ENCODE results near the gene HSD17B11.
"Not testable (repeated sequence)": the region's sequence is repeated elsewhere in the genome, so short reads cannot be mapped to it uniquely, and the experiment has no call there.

Gene HSD17B11

GRCh38 chr4:87406462-87406861, 15.5 kb upstream of the HSD17B11 start:
- DNase-seq: no peak
- Histone ChIP-seq H3K9me3 (ENCODE audit: control insufficient read depth, low read length) (no peaks in the 10 kb centered on the region), H2BK120ac (ENCODE audit: low read depth, low read length) (no peak overlapping the region), H4K91ac (ENCODE audit: low read length) (no peak overlapping the region), H3K14ac (ENCODE audit: low read length in 2 of 2) (no peak overlapping the region), H3K27ac (ENCODE audit: low read length, poor library complexity, severe bottlenecking) (no peak overlapping the region), H2BK5ac (ENCODE audit: low read depth, low read length, poor library complexity, severe bottlenecking) (no peak overlapping the region), H3K4me2 (ENCODE audit: low read length, poor library complexity, severe bottlenecking) (no peak overlapping the region), H3K23ac (ENCODE audit: low read length in 2 of 2) (no peak overlapping the region), H3K9ac (ENCODE audit: low read length) (no peak overlapping the region), H2BK12ac (ENCODE audit: low read length in 2 of 2) (peak overlapping the region in 1 of 2 experiments; percentile 66), H3K27me3 (ENCODE audit: control insufficient read depth in 1 of 2, insufficient read depth in 1 of 2, low read length in 2 of 2) (peaks cover 0 to 3% of the 10 kb centered on the region in 2 experiments), H3K79me1 (replicated peaks; ENCODE audit: low read length, poor library complexity, severe bottlenecking) (no peaks in the 10 kb centered on the region), H3K4me1 (ENCODE audit: control insufficient read depth, insufficient read depth, low read depth, low read length) (no peaks in the 10 kb centered on the region), H2BK15ac (ENCODE audit: low read depth, poor library complexity, severe bottlenecking) (no peak overlapping the region), H3K4ac (ENCODE audit: low read depth in 1 of 2, low read length in 2 of 2) (no peak overlapping the region), H4K8ac (ENCODE audit: low read length) (no peak overlapping the region), H2AK5ac (ENCODE audit: low read length, severe bottlenecking) (no peak overlapping the region), H3K36me3 (ENCODE audit: control insufficient read depth in 1 of 2, insufficient read depth in 2 of 2, low read depth in 1 of 2, low read length in 2 of 2) (no peaks in the 10 kb centered on the region), H3K18ac (ENCODE audit: low read depth in 1 of 2, low read length in 2 of 2) (no peak overlapping the region), H3K4me3 (ENCODE audit: insufficient read depth in 1 of 2, low read depth in 1 of 2, low read length in 2 of 2) (no peak overlapping the region), H2AFZ (ENCODE audit: low read depth, low read length) (no peak overlapping the region)
- WGBS: 94% methylated on average over 6 of the region's 6 CpGs

- Histone ChIP-seq H2BK15ac (ENCODE audit: low read depth, poor library complexity, severe bottlenecking) (no peak overlapping the region), H2AK5ac (ENCODE audit: low read length, severe bottlenecking) (no peak overlapping the region), H3K4me1 (ENCODE audit: control insufficient read depth, insufficient read depth, low read depth, low read length) (no peaks in the 10 kb centered on the region), H4K91ac (ENCODE audit: low read length) (no peak overlapping the region), H3K4me3 (ENCODE audit: insufficient read depth in 1 of 2, low read depth in 1 of 2, low read length in 2 of 2) (no peak overlapping the region), H2AFZ (ENCODE audit: low read depth, low read length) (no peak overlapping the region), H3K27ac (ENCODE audit: low read length, poor library complexity, severe bottlenecking) (no peak overlapping the region), H3K79me1 (replicated peaks; ENCODE audit: low read length, poor library complexity, severe bottlenecking) (no peaks in the 10 kb centered on the region), H2BK120ac (ENCODE audit: low read depth, low read length) (no peak overlapping the region), H4K8ac (ENCODE audit: low read length) (no peak overlapping the region), H2BK5ac (ENCODE audit: low read depth, low read length, poor library complexity, severe bottlenecking) (no peak overlapping the region), H3K9ac (ENCODE audit: low read length) (no peak overlapping the region), H2BK12ac (ENCODE audit: low read length in 2 of 2) (no peak overlapping the region), H3K9me3 (ENCODE audit: control insufficient read depth, low read length) (no peaks in the 10 kb centered on the region), H3K18ac (ENCODE audit: low read depth in 1 of 2, low read length in 2 of 2) (no peak overlapping the region), H3K27me3 (ENCODE audit: control insufficient read depth in 1 of 2, insufficient read depth in 1 of 2, low read length in 2 of 2) (peaks cover 0 to 3% of the 10 kb centered on the region in 2 experiments), H3K4ac (ENCODE audit: low read depth in 1 of 2, low read length in 2 of 2) (no peak overlapping the region), H3K23ac (ENCODE audit: low read length in 2 of 2) (no peak overlapping the region), H3K36me3 (ENCODE audit: control insufficient read depth in 1 of 2, insufficient read depth in 2 of 2, low read depth in 1 of 2, low read length in 2 of 2) (no peaks in the 10 kb centered on the region), H3K14ac (ENCODE audit: low read length in 2 of 2) (no peak overlapping the region), H3K4me2 (ENCODE audit: low read length, poor library complexity, severe bottlenecking) (no peak overlapping the region)
- 97% methylated on average over 4 of the region's 5 CpGs for WGBS
- DNase-seq: no peak
Observed at GRCh38 chr4:87405211-87405820, 14.3 kb upstream of the HSD17B11 start.

GRCh38 chr4:87403732-87404131, 12.7 kb upstream of the HSD17B11 start:
- not testable (repeated sequence) for H3K14ac ChIP-seq (ENCODE audit: low read length in 2 of 2); H3K36me3 ChIP-seq (ENCODE audit: control insufficient read depth in 1 of 2, insufficient read depth in 2 of 2, low read depth in 1 of 2, low read length in 2 of 2); H3K9ac ChIP-seq (ENCODE audit: low read length); H3K79me1 ChIP-seq (replicated peaks; ENCODE audit: low read length, poor library complexity, severe bottlenecking); H2BK120ac ChIP-seq (ENCODE audit: low read depth, low read length); H2BK5ac ChIP-seq (ENCODE audit: low read depth, low read length, poor library complexity, severe bottlenecking); H3K27me3 ChIP-seq (ENCODE audit: control insufficient read depth in 1 of 2, insufficient read depth in 1 of 2, low read length in 2 of 2); H3K23ac ChIP-seq (ENCODE audit: low read length in 2 of 2); H3K4me2 ChIP-seq (ENCODE audit: low read length, poor library complexity, severe bottlenecking); H3K27ac ChIP-seq (ENCODE audit: low read length, poor library complexity, severe bottlenecking); H3K18ac ChIP-seq (ENCODE audit: low read depth in 1 of 2, low read length in 2 of 2); H2AFZ ChIP-seq (ENCODE audit: low read depth, low read length); H4K8ac ChIP-seq (ENCODE audit: low read length); H2BK15ac ChIP-seq (ENCODE audit: low read depth, poor library complexity, severe bottlenecking); H3K9me3 ChIP-seq (ENCODE audit: control insufficient read depth, low read length); H4K91ac ChIP-seq (ENCODE audit: low read length); H3K4ac ChIP-seq (ENCODE audit: low read depth in 1 of 2, low read length in 2 of 2); H3K4me3 ChIP-seq (ENCODE audit: insufficient read depth in 1 of 2, low read depth in 1 of 2, low read length in 2 of 2); H2AK5ac ChIP-seq (ENCODE audit: low read length, severe bottlenecking); H3K4me1 ChIP-seq (ENCODE audit: control insufficient read depth, insufficient read depth, low read depth, low read length); H2BK12ac ChIP-seq (ENCODE audit: low read length in 2 of 2)
- peak; percentile 35 for DNase-seq
- WGBS: 100% methylated on average over 1 of the region's 1 CpG

- H3K14ac ChIP-seq (ENCODE audit: low read length in 2 of 2): no peak overlapping the region
- H2BK120ac ChIP-seq (ENCODE audit: low read depth, low read length): no peak overlapping the region
- H2AFZ ChIP-seq (ENCODE audit: low read depth, low read length): no peak overlapping the region
- no peak overlapping the region for H3K23ac ChIP-seq (ENCODE audit: low read length in 2 of 2)
- no peak overlapping the region for H3K18ac ChIP-seq (ENCODE audit: low read depth in 1 of 2, low read length in 2 of 2)
- H4K91ac ChIP-seq (ENCODE audit: low read length): no peak overlapping the region
- no peak overlapping the region for H3K4ac ChIP-seq (ENCODE audit: low read depth in 1 of 2, low read length in 2 of 2)
- no peak overlapping the region for H4K8ac ChIP-seq (ENCODE audit: low read length)
- H2BK5ac ChIP-seq (ENCODE audit: low read depth, low read length, poor library complexity, severe bottlenecking): no peak overlapping the region
- H3K36me3 ChIP-seq (ENCODE audit: control insufficient read depth in 1 of 2, insufficient read depth in 2 of 2, low read depth in 1 of 2, low read length in 2 of 2): no peaks in the 10 kb centered on the region
- no peak overlapping the region for H3K4me3 ChIP-seq (ENCODE audit: insufficient read depth in 1 of 2, low read depth in 1 of 2, low read length in 2 of 2)
- H2AK5ac ChIP-seq (ENCODE audit: low read length, severe bottlenecking): no peak overlapping the region
- no peaks in the 10 kb centered on the region for H3K27me3 ChIP-seq (ENCODE audit: control insufficient read depth in 1 of 2, insufficient read depth in 1 of 2, low read length in 2 of 2)
- no peak overlapping the region for H3K9ac ChIP-seq (ENCODE audit: low read length)
- no peak overlapping the region for H2BK12ac ChIP-seq (ENCODE audit: low read length in 2 of 2)
- no peak overlapping the region for H2BK15ac ChIP-seq (ENCODE audit: low read depth, poor library complexity, severe bottlenecking)
- H3K4me1 ChIP-seq (ENCODE audit: control insufficient read depth, insufficient read depth, low read depth, low read length): no peaks in the 10 kb centered on the region
- no peak overlapping the region for H3K4me2 ChIP-seq (ENCODE audit: low read length, poor library complexity, severe bottlenecking)
- H3K9me3 ChIP-seq (ENCODE audit: control insufficient read depth, low read length): no peaks in the 10 kb centered on the region
- H3K27ac ChIP-seq (ENCODE audit: low read length, poor library complexity, severe bottlenecking): no peak overlapping the region
- no peak for DNase-seq
- H3K79me1 ChIP-seq (replicated peaks; ENCODE audit: low read length, poor library complexity, severe bottlenecking): no peaks in the 10 kb centered on the region
- 60% methylated on average over 1 of the region's 1 CpG for WGBS
Observed at GRCh38 chr4:87399954-87400353, 9.0 kb upstream of the HSD17B11 start.
